HG03342 (cell line): Measurements from ENCODE around the gene CACNA1C.

Experiments
- ATAC-seq: cut with Tn5 transposase; IDR thresholded peaks from one replicate; pipeline ENCODE4 v1.9.1; 2021; ENCODE audit warnings: mild to moderate bottlenecking, moderate library complexity; ENCODE audit not compliant: unreplicated experiment

CACNA1C gene

GRCh38 chr12:2429032-2429431 lies 376.2 kb downstream of the CACNA1C start:
- no peak for ATAC-seq

- no peak for ATAC-seq
Measured at GRCh38 chr12:2431810-2432209, 379.0 kb downstream of the CACNA1C start.

- ATAC-seq, result no peak
Measured at GRCh38 chr12:2432856-2433255, 380.1 kb downstream of the CACNA1C start.

- no peak for ATAC-seq
Measured at GRCh38 chr12:2435511-2435910, 382.7 kb downstream of the CACNA1C start.

GRCh38 chr12:2439332-2440100 lies 386.7 kb downstream of the CACNA1C start:
- ATAC-seq, result no peak

GRCh38 chr12:2443776-2444175 lies 391.0 kb downstream of the CACNA1C start:
- no peak for ATAC-seq

GRCh38 chr12:2445968-2446367 lies 393.2 kb downstream of the CACNA1C start:
- ATAC-seq, result no peak

GRCh38 chr12:2447861-2448260 lies 395.1 kb downstream of the CACNA1C start:
- ATAC-seq, result no peak

- ATAC-seq, result no peak
Measured at GRCh38 chr12:2449586-2449985, 396.8 kb downstream of the CACNA1C start.

GRCh38 chr12:2450553-2450952 lies 397.8 kb downstream of the CACNA1C start:
- no peak for ATAC-seq

- no peak for ATAC-seq
Measured at GRCh38 chr12:2451025-2451424, 398.2 kb downstream of the CACNA1C start.

- no peak for ATAC-seq
Measured at GRCh38 chr12:2451497-2451896, 398.7 kb downstream of the CACNA1C start.

GRCh38 chr12:2453076-2453760 lies 400.4 kb downstream of the CACNA1C start:
- no peak for ATAC-seq

- ATAC-seq, result no peak
Measured at GRCh38 chr12:2453761-2454090, 400.9 kb downstream of the CACNA1C start.

- ATAC-seq, result no peak
Measured at GRCh38 chr12:2454601-2455177, 401.9 kb downstream of the CACNA1C start.

GRCh38 chr12:2455410-2455809 lies 402.6 kb downstream of the CACNA1C start:
- ATAC-seq, result no peak

GRCh38 chr12:2456122-2456812 lies 403.5 kb downstream of the CACNA1C start:
- no peak for ATAC-seq

- ATAC-seq, result no peak
Measured at GRCh38 chr12:2456813-2457186, 404.0 kb downstream of the CACNA1C start.

GRCh38 chr12:2457215-2457932 lies 404.6 kb downstream of the CACNA1C start:
- no peak for ATAC-seq

GRCh38 chr12:2457933-2458414 lies 405.2 kb downstream of the CACNA1C start:
- ATAC-seq, result no peak
